NCI-H510A (cell line): ENCODE measurements around the gene TDO2.
"Not testable (repeated sequence)": the region's sequence is repeated elsewhere in the genome, so short reads cannot be mapped to it uniquely, and the experiment has no call there.

ENCODE experiments used
- DNase-seq: peaks from one replicate; lab custom pipeline; 2025; lab: John Stamatoyannopoulos, UW

TDO2 gene

GRCh38 chr4:155903453-155903852 is at the start of gene TDO2:
Gene TDO2 (plus strand): TSS chr4:155903696. CDS start chr4:155903759, 63 bp downstream.
- DNase-seq = no peak

DNA sequence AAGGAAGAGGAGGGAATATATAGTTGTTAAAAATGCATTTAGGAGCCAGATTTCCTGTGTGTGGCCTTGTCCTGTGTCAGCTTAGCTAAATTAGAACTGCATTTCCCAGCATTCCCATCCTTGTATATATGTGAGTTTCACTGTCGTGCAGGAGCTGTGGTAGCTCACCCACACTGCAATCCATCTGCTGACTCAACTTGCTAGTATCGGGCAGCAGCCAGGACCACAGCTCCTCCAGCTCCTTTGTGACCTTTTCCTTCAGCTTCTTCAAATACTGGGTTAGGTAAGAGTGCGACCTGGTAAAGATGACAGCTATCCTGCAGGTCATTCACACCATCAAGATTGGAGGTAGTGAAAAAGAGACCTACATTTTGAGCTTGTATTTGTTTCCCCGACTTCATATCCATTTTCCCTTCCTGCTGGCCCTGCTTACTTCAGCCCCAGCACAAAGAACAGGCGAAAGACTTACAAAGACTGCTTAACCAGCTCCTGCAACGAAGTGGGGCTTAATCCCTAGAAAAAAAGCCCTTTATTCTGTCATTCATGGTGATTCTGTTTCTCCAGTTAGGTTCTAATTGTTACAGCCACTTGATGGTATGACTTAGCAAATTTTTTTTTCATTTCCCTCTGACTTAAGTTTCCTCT is 48.8 kb upstream of the TDO2 start:
- no peak for DNase-seq

- no peak for DNase-seq
Observed at GRCh38 chr4:155855897-155856296, 47.6 kb upstream of the TDO2 start.

DNA sequence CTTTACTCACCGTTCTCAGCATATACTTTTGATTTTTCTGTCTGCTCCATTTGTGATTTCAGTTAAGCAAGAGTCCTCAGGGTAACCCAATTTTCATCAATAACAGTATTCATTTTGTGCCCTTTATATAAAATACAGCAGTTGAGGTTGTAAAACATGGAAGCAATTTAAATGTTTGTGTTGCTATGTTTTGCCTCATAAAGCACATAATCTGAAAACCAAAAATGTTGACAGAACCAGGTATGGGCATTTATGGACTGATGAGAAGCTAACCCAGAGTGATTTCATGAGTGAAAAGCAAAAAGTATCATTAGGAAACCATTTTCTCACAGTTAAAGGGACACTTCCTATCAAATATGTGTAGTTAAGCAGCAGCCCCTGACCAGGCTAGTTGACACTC is 37.3 kb upstream of the TDO2 start, which contains the start of gene ASIC5:
TSS of gene ASIC5 (minus strand) at position 101 of the 400 bp plus-strand sequence. CDS start at position 50, 51 bp downstream.
- no peak for DNase-seq

DNA sequence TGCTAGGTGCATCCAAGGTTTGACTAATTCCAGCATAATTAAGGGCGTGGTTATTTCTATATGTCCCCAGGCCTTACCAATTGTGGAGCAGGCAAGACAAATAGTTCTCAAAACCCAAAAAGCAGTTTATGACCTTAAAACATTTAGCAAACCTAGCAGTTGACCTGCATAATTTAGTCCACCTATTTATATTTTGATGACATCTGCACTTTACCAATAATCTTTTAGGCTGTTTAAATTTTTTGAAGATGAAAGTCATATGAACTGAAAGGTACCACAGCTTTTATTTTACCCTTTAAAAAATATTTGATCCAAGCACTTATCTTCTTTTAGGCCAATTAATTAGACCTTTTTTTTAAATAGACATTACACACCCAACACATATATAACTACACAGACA is 27.6 kb upstream of the TDO2 start:
- DNase-seq = no peak

- no peak for DNase-seq
Observed at GRCh38 chr4:155877971-155878370, 25.5 kb upstream of the TDO2 start.

DNA sequence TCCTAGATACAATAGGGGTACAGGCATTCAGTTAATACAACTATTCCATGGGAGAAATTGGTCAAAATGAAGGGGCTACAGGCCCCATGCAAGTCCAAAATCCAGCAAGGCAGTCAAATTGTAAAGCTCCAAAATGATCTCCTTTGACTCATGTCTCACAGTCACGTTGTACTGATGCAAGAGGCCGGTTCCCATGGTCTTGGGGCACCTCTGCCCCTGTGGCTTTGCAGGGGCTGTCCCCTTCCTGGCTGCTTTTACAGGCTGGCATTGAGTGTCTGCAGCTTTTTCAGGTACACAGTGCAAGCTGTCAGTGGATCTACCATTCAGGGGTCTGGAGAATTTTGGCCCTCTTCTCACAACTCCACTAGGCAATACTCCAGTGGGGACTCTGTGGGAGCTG is 24.9 kb upstream of the TDO2 start:
- no peak for DNase-seq

DNA sequence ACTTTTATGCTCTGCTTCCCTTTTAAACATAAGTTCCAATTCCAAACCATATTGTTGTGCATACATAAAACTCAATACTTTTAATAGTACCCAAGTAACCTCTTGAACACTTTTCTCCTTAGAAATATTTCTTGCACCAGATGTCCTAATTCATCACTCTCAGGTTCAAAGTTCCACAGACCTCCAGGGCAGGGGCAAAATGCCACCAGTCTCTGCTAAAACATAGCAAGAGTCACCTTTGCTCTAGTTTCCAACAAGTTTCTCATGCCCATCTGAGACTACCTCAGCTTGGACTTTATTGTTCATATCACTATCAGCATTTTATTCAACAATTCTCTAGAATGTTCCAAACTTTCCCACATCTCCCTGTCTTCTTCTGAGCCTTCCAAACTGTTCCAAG is 23.7 kb upstream of the TDO2 start:
- DNase-seq = no peak

DNA sequence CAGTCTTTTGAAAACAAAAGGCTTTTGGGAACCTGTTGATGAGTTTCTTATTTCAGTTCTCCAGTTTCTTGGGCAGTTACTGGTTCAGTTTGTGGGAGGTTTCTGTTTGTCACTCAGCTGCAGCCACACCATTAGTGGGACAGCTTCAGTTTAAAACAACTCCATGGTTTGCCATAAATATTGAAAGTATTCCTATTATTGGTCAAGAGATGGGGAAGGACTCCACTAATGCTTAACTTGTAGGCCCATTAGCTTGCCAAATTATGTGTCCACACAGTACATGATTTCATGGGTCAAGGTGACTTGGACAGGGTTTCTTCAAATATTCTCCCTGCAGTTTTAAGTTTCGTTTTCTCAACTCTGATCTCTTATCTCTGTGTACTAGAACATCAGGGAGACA is 21.9 kb upstream of the TDO2 start:
- DNase-seq = no peak

DNA sequence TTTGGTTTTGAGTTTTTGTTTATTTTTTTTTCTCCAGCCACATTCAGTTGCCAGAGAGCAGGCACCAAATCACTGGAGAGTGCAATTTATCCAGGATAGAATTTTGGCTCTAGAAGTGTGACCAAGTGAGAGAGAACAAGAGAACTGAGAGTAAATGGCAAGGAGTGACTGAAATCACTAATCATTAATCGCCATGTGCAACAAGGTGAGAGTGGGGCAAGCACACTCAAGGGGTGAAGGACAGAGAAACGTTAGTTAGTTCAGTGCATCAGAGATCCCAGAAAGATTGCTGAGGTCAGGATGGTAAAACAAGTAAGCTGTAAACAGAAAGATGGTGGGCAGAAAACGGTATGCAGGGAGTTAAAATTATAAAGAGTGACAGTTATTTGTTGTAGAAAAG is 19.6 kb upstream of the TDO2 start:
- no peak for DNase-seq

- DNase-seq = no peak
Observed at GRCh38 chr4:155885666-155886065, 17.8 kb upstream of the TDO2 start.

DNA sequence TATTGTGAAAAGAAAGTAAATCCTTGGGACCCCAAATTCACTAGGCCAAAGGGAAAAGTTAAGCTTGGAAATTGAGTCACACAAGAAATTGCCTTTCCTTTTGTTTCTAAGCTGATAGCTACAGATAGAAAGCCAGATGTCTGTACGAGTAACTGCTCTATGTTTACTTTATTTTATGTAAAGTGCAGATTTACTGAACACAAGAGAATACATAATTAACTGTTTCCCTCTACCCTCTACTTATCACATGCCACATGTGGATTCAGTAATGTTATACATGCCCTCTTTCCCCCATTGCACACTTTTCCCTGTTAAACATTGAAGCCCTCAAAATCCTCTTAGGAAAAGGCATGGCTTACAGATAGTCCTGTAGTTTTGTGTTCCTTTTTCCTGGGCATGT is 16.5 kb upstream of the TDO2 start:
- DNase-seq = no peak

GRCh38 chr4:155887847-155888570 is 15.5 kb upstream of the TDO2 start:
- DNase-seq = no peak

DNA sequence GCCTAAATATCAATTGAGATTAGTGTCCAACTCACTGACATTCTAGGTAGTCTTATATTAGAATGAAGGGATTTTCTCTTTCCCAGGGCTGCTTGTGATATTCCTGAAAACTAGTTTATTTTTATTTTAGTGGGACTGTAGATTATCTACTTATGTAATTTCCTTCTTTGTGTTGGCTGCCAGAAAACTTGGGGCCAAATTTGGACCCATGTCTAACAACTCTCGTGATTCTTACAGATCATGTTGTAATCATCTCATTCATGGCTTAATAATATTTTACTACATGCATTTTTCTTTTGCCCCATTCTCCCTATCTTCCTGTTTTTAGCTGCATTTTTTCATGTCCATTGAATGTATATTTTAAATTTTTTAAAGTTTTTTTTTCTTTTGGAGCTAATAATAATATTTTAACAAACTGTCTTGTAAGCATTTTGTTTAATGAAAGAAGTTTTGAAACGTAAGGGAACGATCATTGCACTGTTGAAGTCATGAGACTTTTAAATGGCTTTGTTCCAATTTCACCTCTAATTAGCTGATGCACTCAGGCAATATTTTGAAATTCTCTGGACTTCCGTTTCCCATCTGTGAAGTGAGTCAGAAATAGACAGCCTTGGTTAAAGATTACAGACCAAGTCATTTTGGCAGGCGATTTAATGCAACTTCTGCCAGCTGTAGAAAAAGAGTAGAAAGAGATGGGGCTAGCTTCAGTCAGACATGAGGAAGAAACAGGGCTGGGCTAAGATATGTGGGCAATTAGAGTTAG is 14.3 kb upstream of the TDO2 start:
- no peak for DNase-seq

- no peak for DNase-seq
Observed at GRCh38 chr4:155889946-155890345, 13.6 kb upstream of the TDO2 start.

DNA sequence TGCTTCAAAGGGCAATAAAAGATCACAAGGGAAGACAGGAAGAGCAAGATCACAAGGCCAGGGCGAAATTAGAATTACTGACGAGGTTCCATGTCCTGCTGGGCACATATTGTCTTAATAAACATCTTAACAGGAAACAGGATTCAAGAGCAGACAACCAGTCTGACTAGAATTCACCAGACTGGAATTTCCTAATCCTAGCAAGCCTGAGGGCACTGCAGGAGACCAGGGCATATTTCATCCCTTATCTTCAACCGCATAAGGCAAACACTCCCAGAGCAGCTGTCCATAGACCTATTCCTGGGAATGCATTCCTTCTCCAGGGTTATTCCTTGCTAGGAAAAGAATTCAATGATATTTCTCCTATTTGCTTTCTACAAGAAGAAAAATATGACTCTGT is 12.4 kb upstream of the TDO2 start:
- DNase-seq = no peak

DNA sequence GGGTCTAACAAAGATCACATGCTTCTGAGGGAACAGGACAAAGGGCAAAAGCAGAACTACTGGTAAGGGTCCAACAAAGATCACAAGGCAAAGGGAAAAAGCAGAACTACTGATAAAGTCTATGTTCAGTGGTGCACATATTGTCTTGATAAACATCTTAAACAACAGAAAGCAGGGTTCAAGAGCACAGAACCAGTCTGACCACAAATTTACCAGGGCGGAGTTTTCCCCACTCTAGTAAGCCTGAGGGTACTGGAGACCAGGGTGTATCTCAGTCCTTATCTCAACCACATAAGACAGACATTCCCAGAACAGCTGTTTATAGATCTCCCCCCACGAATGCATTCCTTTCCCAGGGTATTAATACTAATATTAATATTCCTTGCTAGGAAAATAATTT is 5.1 kb upstream of the TDO2 start:
- DNase-seq = not testable (repeated sequence)

- no peak for DNase-seq
Observed at GRCh38 chr4:155899891-155900290, 3.6 kb upstream of the TDO2 start.

GRCh38 chr4:155900381-155900780 is 3.1 kb upstream of the TDO2 start:
- no peak for DNase-seq

GRCh38 chr4:155901013-155901412 is 2.5 kb upstream of the TDO2 start:
- DNase-seq = no peak

DNA sequence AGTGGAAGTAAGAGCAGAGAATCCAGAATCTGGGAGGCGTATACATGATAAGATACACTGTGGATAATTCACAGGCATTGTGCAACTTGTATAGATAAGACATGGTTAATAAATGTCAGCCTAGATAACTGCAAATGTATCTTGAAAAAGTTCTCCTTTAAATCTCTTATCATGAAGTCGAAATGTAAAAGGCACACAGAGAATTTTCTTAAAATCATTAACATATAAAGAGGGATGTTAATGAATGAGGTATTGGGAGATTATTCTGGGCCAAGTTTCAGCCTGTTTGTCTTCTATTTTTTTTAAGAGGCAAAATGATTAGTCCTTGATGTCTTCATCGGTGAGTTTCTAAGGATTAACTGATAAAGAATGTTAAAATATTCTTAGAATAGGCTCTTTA is 835 bp downstream of the TDO2 start:
- DNase-seq = no peak

DNA sequence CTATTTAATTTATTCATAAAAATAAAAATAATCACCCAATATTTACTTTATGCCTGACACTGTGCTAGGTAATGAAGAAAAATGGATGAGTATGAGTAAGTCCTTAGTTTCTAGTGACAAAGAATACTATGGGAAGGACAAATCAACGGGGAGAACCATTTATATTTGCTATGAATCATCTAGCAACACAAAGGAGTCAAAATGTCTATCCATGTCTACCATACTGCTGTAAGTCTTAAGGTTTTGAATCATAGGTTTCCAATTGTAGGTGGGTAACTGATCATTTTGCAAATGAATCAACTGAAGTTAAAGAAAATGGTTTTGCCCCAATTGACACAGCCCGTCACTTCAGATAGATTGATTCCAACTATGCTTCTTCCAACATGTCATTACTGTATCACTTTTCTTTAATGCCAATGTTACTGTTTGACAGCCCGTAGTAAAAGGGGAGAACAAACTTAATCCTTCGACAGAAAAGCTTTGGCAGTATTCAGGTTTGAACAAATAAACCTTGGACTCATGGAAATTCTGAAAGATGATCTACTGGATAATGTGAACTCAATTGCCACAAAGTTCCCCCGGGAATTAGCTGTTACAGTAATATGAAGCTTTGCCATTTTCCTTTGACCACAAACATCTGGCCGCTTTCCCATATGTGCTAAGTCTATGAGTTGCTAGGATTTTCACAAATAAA is 3.2 kb downstream of the TDO2 start:
- no peak for DNase-seq
